A549 (cell line): ENCODE data around the gene AIRE. TPM values are rescaled to one million over a fixed set of nuclear protein-coding genes. Genes with fewer than 3 reads are reported as not detected.

Source experiments
- ATAC-seq, 2 experiments: fragments of 200-7000 bp in 1 of 2; fragments of >200 bp in 1 of 2; cut with Nextera tagmentation in 1 of 2; cut with Tn5 transposase in 1 of 2; 3 replicates each; pipeline versions ENCODE4 v1.8.0 to v1.9.1; 2018 to 2020; ENCODE audit warnings: mild to moderate bottlenecking in 1 of 2, moderate library complexity in 1 of 2
- CTCF ChIA-PET: fragments of 300-600 bp; sonication (Branson Sonifier 250); formaldehyde crosslinking; extraction: SDS; loops from one replicate; lab custom pipeline; 2021; ENCODE audit warnings: antibody characterized with exemption, inconsistent platforms; lab: Yijun Ruan, JAX
- POLR2A ChIA-PET: fragments of 350-600 bp; formaldehyde crosslinking; extraction: SDS; loops from one replicate; lab custom pipeline; 2021; ENCODE audit warnings: antibody characterized with exemption, inconsistent platforms; lab: Yijun Ruan, JAX
- DNase-seq, 2 experiments: peaks; one replicate each; pipeline versions ENCODE4 v3.0.0 to v3.0.0-alpha.2; 2011 to 2016; ENCODE audit warnings: low read depth in 1 of 2, low spot score in 1 of 2
- FAIRE-seq: peaks from 2 replicates; lab custom pipeline; 2011; peaks lifted over from hg19 to GRCh38; lab: Jason Lieb, UNC
- H3K27ac ChIP-seq, 2 experiments: fragments of >200 bp; sonication (Bioruptor Twin); formaldehyde crosslinking; 3 replicates each; pipeline ENCODE4 v1.5.1; 2016 to 2017
- H3K4me1 ChIP-seq: fragments of >200 bp; sonication (Bioruptor Twin); formaldehyde crosslinking; 3 replicates; pipeline ENCODE4 v1.6.1; 2016
- H3K4me2 ChIP-seq: fragments of >200 bp; sonication (Bioruptor Twin); formaldehyde crosslinking; 3 replicates; pipeline ENCODE4 v1.6.1; 2016
- H3K4me3 ChIP-seq: fragments of >200 bp; sonication (Bioruptor Twin); formaldehyde crosslinking; 3 replicates; pipeline ENCODE4 v1.5.1; 2016
- H3K9me3 ChIP-seq: fragments of >200 bp; sonication (Bioruptor Twin); formaldehyde crosslinking; 3 replicates; pipeline ENCODE4 v1.6.1; 2016
- CBX2 ChIP-seq: fragments of 200-600 bp; sonication (generic); IDR thresholded peaks from 2 replicates; pipeline ENCODE4 v1.6.1; 2016; ENCODE audit warnings: low read depth, mild to moderate bottlenecking, borderline replicate concordance
- EHF ChIP-seq: fragments of 250-450 bp; sonication (Bioruptor Pico); IDR thresholded peaks from 2 replicates; pipeline ENCODE4 v1.5.0; 2020; ENCODE audit warnings: mild to moderate bottlenecking
- EP300 ChIP-seq, 2 experiments: fragments of >200 bp; sonication (Bioruptor Twin); formaldehyde crosslinking; IDR thresholded peaks; 2 replicates in 1 of 2; 3 replicates in 1 of 2; pipeline ENCODE4 v1.6.1; 2016 to 2017
- ESRRA ChIP-seq: fragments of 150-350 bp; IDR thresholded peaks from 2 replicates; pipeline ENCODE4 v1.6.1; 2014; ENCODE audit warnings: mild to moderate bottlenecking, low read length, borderline replicate concordance
- FOSL2 ChIP-seq, 2 experiments: fragments of 450-650 bp in 1 of 2; fragments of >200 bp in 1 of 2; sonication (Bioruptor Twin) in 1 of 2; formaldehyde crosslinking; IDR thresholded peaks; 2 replicates each; pipeline versions ENCODE4 v1.5.0 to v1.6.1; 2016 to 2020; ENCODE audit warnings: mild to moderate bottlenecking in 1 of 2, moderate library complexity in 1 of 2
- HEYL ChIP-seq: fragments of 250-450 bp; sonication (Bioruptor Pico); IDR thresholded peaks from 2 replicates; pipeline ENCODE4 v1.8.0; 2021; ENCODE audit warnings: mild to moderate bottlenecking, moderate library complexity
- HOXA7 ChIP-seq: fragments of 250-450 bp; sonication (Bioruptor Pico); IDR thresholded peaks from 2 replicates; pipeline ENCODE4 v1.5.0; 2020; ENCODE audit warnings: mild to moderate bottlenecking, moderate library complexity
- HOXB13 ChIP-seq: fragments of 250-450 bp; sonication (Bioruptor Pico); IDR thresholded peaks from 2 replicates; pipeline ENCODE4 v1.5.0; 2020; ENCODE audit warnings: low read depth, mild to moderate bottlenecking, moderate library complexity
- JUN ChIP-seq, 2 experiments: fragments of >200 bp; sonication (Bioruptor Twin); formaldehyde crosslinking; IDR thresholded peaks; 2 replicates in 1 of 2; 3 replicates in 1 of 2; pipeline ENCODE4 v1.6.1; 2016 to 2017
- JUNB ChIP-seq: fragments of >200 bp; sonication (Bioruptor Twin); formaldehyde crosslinking; IDR thresholded peaks from 2 replicates; pipeline ENCODE4 v1.6.1; 2016
- KDM1A ChIP-seq: fragments of 200-600 bp; sonication (generic); IDR thresholded peaks from 2 replicates; pipeline ENCODE4 v1.6.1; 2016; ENCODE audit warnings: low read depth, mild to moderate bottlenecking
- KDM5A ChIP-seq: fragments of 200-600 bp; sonication (generic); IDR thresholded peaks from 2 replicates; pipeline ENCODE4 v1.6.1; 2016; ENCODE audit warnings: antibody characterized with exemption, mild to moderate bottlenecking
- PHF8 ChIP-seq: fragments of 200-600 bp; sonication (generic); IDR thresholded peaks from 2 replicates; pipeline ENCODE4 v1.6.1; 2016; ENCODE audit warnings: low read depth, mild to moderate bottlenecking, antibody characterized with exemption, moderate library complexity, borderline replicate concordance
- POLR2A ChIP-seq: IDR thresholded peaks from 2 replicates; pipeline ENCODE4 v1.6.1; 2012; ENCODE audit warnings: mild to moderate bottlenecking, low read length
- POLR2AphosphoS2 ChIP-seq: conservative IDR thresholded peaks from 2 replicates; pipeline ENCODE4 v1.6.1; 2012; ENCODE audit warnings: low read length, improper control_type of control experiment, inconsistent platforms
- RFX5 ChIP-seq: fragments of 450-650 bp; IDR thresholded peaks from 2 replicates; pipeline ENCODE4 v1.7.1; 2014; ENCODE audit warnings: antibody characterized with exemption, mild to moderate bottlenecking, moderate library complexity
- RNF2 ChIP-seq: fragments of 200-600 bp; sonication (generic); IDR thresholded peaks from 2 replicates; pipeline ENCODE4 v1.6.1; 2016; ENCODE audit warnings: low read depth, mild to moderate bottlenecking, antibody characterized with exemption, moderate library complexity, borderline replicate concordance
- SMC3 ChIP-seq: fragments of >200 bp; sonication (Bioruptor Twin); formaldehyde crosslinking; IDR thresholded peaks from 3 replicates; pipeline ENCODE4 v1.6.1; 2018; ENCODE audit warnings: inconsistent platforms
- SREBF2 ChIP-seq: fragments of 450-650 bp; IDR thresholded peaks from 2 replicates; pipeline ENCODE4 v1.6.1; 2014; ENCODE audit warnings: mild to moderate bottlenecking, moderate library complexity
- TFCP2L1 ChIP-seq: fragments of 250-450 bp; sonication (Bioruptor Pico); IDR thresholded peaks from 2 replicates; pipeline ENCODE4 v1.5.0; 2021; ENCODE audit warnings: mild to moderate bottlenecking
- ZNF302 ChIP-seq: fragments of 250-450 bp; sonication (Bioruptor Pico); IDR thresholded peaks from 2 replicates; pipeline ENCODE4 v1.9.0; 2021; ENCODE audit warnings: inconsistent platforms, mild to moderate bottlenecking, moderate library complexity
- ZSCAN20 ChIP-seq: fragments of 250-450 bp; sonication (Bioruptor Pico); IDR thresholded peaks from 2 replicates; pipeline ENCODE4 v1.8.0; 2022; ENCODE audit warnings: mild to moderate bottlenecking, moderate library complexity
- WGBS: methylation state at CpG from one replicate; pipeline ENCODE4 v1.1.6; 2017; ENCODE audit errors: missing lambda C conversion rate; 5-methylcytosine and 5-hydroxymethylcytosine counted together
- polyA plus RNA-seq, 4 experiments: library from polyadenylated mRNA; depleted of rRNA in 3 of 4; stranded (reverse); fragments of >200 nt; fragmentation: RNase III in 1 of 4; extraction: RNeasy Plus Mini Kit Qiagen cat#74134 plus additional on column Dnase treatment in 1 of 4; gene quantifications; 2 replicates in 3 of 4; 3 replicates in 1 of 4; pipeline ENCODE4 v1.2.3, GENCODE V29; 2011 to 2017
- TF ChIP-seq, protein P1 (sequence below): fragments of 450-650 bp; IDR thresholded peaks from 2 replicates; pipeline ENCODE4 v1.6.1; 2014; ENCODE audit warnings: antibody characterized with exemption
- TF ChIP-seq, protein P2 (sequence below): fragments of >200 bp; sonication (Bioruptor Twin); formaldehyde crosslinking; IDR thresholded peaks from 2 replicates; pipeline ENCODE4 v1.6.1; 2016
- TF ChIP-seq, protein P3 (sequence below): IDR thresholded peaks from 2 replicates; pipeline ENCODE4 v1.6.1; 2012
- TF ChIP-seq, protein P4 (sequence below): fragments of 200-600 bp; sonication (generic); IDR thresholded peaks from 2 replicates; pipeline ENCODE4 v1.6.1; 2016; ENCODE audit warnings: antibody characterized with exemption, mild to moderate bottlenecking, moderate library complexity
- TF ChIP-seq, protein P5 (sequence below): fragments of 250-450 bp; sonication (Bioruptor Pico); IDR thresholded peaks from 2 replicates; pipeline ENCODE4 v1.5.0; 2020; ENCODE audit warnings: low read depth, mild to moderate bottlenecking, moderate library complexity

The AIRE gene
- polyA plus RNA-seq, 2 of the 4 experiments (the other 2 are of a cell fraction), result not detected

DNA sequence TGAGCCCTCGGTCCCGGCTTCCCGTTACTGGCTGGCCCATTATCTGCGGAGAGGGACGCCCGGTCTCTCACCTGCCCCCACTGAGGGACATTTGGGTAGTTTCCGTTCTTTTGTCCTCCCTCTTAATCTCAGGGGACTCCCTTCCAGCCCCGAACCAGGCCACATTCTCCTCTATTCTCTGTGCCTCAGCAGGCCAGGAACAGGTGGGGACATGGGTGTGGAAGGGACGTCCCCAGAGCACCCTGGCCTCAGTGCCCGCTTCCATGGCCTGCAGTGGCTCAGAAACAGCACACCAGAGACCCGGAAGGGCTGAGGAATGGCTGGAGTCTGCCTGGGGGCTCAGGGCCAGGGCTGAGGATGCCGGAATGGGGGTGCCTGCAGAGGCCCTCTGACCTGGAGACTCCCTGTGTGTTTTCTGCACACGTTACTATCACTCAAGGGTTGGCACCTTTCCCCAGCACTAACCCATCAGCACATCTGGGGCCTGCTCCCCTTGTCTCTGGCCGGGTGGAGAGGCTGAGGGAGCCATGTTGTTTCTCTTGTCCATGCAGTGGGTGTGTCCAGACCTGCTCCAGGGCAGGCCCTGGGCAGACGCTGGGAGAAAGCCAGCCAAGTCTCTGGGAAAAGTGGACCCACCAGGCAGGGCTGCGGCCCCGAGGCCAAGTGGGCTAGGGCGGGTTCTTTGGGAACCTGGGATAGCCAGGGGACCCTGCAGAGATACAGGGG lies 14.0 kb upstream of the AIRE start:
- H3K4me1 ChIP-seq, result no peaks in the 10 kb centered on the region
- DNase-seq (no peak), ATAC-seq (no peak), FAIRE-seq (no peak)
- POLR2A ChIA-PET, result no interaction called here
- H3K27ac ChIP-seq, result no peak overlapping the region
- 60% methylated on average over 17 of the region's 18 CpGs for WGBS
- no peaks in the 10 kb centered on the region for H3K9me3 ChIP-seq
- CTCF ChIA-PET, result no interaction called here
- no peak overlapping the region for H3K4me2 ChIP-seq
- H3K4me3 ChIP-seq, result no peak overlapping the region
- no peak for TF ChIP-seq EP300 (IDR thresholded peaks at IDR 0.05)
- no peak for TF ChIP-seq CBX2
- no peak for TF ChIP-seq KDM1A
- no peak for TF ChIP-seq JUNB
- no peak for TF ChIP-seq RFX5
- TF ChIP-seq, protein P1, sequence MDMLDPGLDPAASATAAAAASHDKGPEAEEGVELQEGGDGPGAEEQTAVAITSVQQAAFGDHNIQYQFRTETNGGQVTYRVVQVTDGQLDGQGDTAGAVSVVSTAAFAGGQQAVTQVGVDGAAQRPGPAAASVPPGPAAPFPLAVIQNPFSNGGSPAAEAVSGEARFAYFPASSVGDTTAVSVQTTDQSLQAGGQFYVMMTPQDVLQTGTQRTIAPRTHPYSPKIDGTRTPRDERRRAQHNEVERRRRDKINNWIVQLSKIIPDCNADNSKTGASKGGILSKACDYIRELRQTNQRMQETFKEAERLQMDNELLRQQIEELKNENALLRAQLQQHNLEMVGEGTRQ, result no peak
- TF ChIP-seq RNF2, result no peak
- no peak for TF ChIP-seq KDM5A
- no peak for TF ChIP-seq HEYL (CRISPR knock-in tag)
- TF ChIP-seq POLR2AphosphoS2, result no peak

DNA sequence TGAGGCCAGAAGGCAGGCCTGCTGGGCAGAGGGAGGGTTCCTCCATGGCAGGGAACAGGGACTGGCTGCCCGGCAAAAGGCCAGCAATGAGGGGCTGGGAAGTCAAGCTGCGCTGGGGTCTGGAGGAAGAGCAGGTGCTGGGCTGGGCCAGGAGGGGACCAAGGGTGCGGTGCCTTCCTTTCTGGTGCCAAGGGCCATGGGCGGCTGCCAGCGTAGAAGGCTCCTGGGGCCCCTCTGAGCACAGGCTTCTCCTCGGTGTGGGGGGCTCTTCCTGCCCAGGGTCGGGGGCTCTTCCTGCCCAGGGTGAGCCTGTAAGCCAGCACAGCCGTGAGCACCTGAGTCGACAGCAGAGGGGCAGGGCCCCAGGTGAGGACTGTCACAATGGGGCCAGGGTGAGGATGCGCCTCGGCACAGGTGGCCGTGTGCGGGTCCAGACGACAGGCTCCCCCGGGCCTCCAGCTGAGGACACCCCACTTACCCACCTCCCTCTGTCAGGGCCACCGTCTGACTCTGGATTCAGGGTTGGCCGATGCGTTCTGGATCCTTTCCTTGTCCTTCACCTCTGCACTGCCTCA lies 13.3 kb upstream of the AIRE start:
- Histone ChIP-seq H3K9me3 (no peaks in the 10 kb centered on the region), H3K4me1 (no peaks in the 10 kb centered on the region), H3K27ac (no peak overlapping the region), H3K4me3 (no peak overlapping the region), H3K4me2 (no peak overlapping the region)
- 80% methylated on average over 14 of the region's 18 CpGs for WGBS
- FAIRE-seq, result no peak
- ChIA-PET POLR2A (no interaction called here), CTCF (no interaction called here)
- no peak for TF ChIP-seq POLR2A
- no peak for TF ChIP-seq ESRRA
- no peak for DNase-seq
- ATAC-seq, result no peak

DNA sequence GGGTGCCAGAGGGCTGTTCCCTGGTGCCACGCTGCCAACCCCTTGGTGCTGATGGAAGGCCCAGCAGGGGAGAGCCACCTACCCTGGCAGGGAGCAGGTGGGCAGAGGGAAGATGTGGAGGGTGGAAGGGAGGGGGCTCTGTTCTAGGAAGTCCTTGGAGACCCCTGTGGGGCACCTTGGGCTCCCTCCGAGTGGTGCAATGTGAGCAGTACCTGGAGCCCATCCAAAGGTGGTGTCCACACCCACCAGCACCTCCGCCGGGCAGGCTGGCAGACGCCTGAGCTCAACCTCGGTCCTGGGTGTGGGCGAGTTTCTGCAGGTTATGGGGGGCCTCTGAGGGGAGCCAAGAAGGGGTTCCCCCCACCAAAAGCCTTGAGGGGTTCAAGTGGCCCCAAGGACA lies 12.6 kb upstream of the AIRE start:
- no peak overlapping the region for H3K27ac ChIP-seq
- H3K4me1 ChIP-seq, result no peaks in the 10 kb centered on the region
- H3K4me3 ChIP-seq, result no peak overlapping the region
- no peak for FAIRE-seq
- TF ChIP-seq, protein P2, sequence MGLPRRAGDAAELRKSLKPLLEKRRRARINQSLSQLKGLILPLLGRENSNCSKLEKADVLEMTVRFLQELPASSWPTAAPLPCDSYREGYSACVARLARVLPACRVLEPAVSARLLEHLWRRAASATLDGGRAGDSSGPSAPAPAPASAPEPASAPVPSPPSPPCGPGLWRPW, result no peak
- TF ChIP-seq EP300 (IDR thresholded peaks at IDR 0.05), result no peak
- no peak for TF ChIP-seq KDM5A
- no peak for TF ChIP-seq FOSL2 (IDR thresholded peaks at IDR 0.05)
- TF ChIP-seq FOSL2 (CRISPR knock-in tag; IDR thresholded peaks at IDR 0.05), result no peak
- TF ChIP-seq TFCP2L1, result no peak
- no peak for TF ChIP-seq PHF8
- no peak for TF ChIP-seq HOXB13 (CRISPR knock-in tag)
- TF ChIP-seq ZNF302, result no peak
- no peak for TF ChIP-seq RNF2
- TF ChIP-seq EHF, result no peak
- TF ChIP-seq JUN (IDR thresholded peaks at IDR 0.05), result no peak
- TF ChIP-seq HOXA7, result no peak
- POLR2A ChIA-PET, result no interaction called here
- H3K4me2 ChIP-seq, result no peak overlapping the region
- CTCF ChIA-PET, result no interaction called here
- 79% methylated on average over 5 of the region's 7 CpGs for WGBS
- DNase-seq, result no peak
- ATAC-seq, result no peak
- no peaks in the 10 kb centered on the region for H3K9me3 ChIP-seq

DNA sequence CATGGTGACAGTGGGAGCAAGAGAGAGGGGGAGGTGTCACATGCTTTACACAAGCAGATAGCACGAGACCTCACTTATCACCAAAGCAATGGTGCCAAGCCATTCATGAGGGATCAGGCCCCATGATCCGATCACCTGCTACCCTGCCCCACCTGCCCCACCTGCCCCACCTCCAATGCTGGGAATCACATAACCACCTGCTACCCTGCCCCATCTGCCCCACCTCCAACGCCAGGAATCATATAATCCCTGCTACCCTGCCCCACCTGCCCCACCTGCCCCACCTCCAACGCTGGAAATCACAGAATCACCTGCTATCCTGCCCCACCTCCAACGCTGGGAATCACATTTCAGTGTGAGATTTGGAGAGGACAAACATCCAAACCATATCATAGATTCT lies 10.6 kb upstream of the AIRE start:
- ChIA-PET POLR2A (no interaction called here), CTCF (no interaction called here)
- FAIRE-seq (no peak), ATAC-seq (no peak), DNase-seq (no peak)
- Histone ChIP-seq H3K4me3 (no peak overlapping the region), H3K4me2 (no peak overlapping the region), H3K9me3 (no peaks in the 10 kb centered on the region), H3K27ac (no peak overlapping the region), H3K4me1 (no peaks in the 10 kb centered on the region)
- 28% methylated on average over 4 of the region's 5 CpGs for whole genome bisulfite sequencing
- TF ChIP-seq SREBF2, result no peak
- TF ChIP-seq, protein P3, sequence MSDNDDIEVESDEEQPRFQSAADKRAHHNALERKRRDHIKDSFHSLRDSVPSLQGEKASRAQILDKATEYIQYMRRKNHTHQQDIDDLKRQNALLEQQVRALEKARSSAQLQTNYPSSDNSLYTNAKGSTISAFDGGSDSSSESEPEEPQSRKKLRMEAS, result no peak
- TF ChIP-seq, protein P4, sequence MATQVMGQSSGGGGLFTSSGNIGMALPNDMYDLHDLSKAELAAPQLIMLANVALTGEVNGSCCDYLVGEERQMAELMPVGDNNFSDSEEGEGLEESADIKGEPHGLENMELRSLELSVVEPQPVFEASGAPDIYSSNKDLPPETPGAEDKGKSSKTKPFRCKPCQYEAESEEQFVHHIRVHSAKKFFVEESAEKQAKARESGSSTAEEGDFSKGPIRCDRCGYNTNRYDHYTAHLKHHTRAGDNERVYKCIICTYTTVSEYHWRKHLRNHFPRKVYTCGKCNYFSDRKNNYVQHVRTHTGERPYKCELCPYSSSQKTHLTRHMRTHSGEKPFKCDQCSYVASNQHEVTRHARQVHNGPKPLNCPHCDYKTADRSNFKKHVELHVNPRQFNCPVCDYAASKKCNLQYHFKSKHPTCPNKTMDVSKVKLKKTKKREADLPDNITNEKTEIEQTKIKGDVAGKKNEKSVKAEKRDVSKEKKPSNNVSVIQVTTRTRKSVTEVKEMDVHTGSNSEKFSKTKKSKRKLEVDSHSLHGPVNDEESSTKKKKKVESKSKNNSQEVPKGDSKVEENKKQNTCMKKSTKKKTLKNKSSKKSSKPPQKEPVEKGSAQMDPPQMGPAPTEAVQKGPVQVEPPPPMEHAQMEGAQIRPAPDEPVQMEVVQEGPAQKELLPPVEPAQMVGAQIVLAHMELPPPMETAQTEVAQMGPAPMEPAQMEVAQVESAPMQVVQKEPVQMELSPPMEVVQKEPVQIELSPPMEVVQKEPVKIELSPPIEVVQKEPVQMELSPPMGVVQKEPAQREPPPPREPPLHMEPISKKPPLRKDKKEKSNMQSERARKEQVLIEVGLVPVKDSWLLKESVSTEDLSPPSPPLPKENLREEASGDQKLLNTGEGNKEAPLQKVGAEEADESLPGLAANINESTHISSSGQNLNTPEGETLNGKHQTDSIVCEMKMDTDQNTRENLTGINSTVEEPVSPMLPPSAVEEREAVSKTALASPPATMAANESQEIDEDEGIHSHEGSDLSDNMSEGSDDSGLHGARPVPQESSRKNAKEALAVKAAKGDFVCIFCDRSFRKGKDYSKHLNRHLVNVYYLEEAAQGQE, result no peak
- no peak for TF ChIP-seq ZSCAN20 (CRISPR knock-in tag)
- TF ChIP-seq, protein P5, sequence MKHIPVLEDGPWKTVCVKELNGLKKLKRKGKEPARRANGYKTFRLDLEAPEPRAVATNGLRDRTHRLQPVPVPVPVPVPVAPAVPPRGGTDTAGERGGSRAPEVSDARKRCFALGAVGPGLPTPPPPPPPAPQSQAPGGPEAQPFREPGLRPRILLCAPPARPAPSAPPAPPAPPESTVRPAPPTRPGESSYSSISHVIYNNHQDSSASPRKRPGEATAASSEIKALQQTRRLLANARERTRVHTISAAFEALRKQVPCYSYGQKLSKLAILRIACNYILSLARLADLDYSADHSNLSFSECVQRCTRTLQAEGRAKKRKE (CRISPR knock-in tag), result no peak
- no peak for TF ChIP-seq PHF8
- no peak for TF ChIP-seq SMC3
